Hepatocyte (in vitro differentiated cells): Measurements from ENCODE around the gene NFU1. TPM values are rescaled to one million over a fixed set of nuclear protein-coding genes. Genes with fewer than 3 reads are reported as not detected.

ENCODE experiments used
- DNase-seq: peaks from one replicate; pipeline ENCODE4 v3.0.0-alpha.2; 2016; ENCODE audit warnings: low spot score
- H2AFZ ChIP-seq: fragments of 200-600 bp; sonication (generic); 2 replicates; pipeline ENCODE4 v1.6.0; 2016; ENCODE audit warnings: antibody characterized with exemption, mild to moderate bottlenecking
- H3K27ac ChIP-seq: fragments of 200-600 bp; sonication (generic); 2 replicates; pipeline ENCODE4 v1.5.1; 2016; ENCODE audit warnings: mild to moderate bottlenecking
- H3K27me3 ChIP-seq: fragments of 200-600 bp; sonication (generic); 2 replicates; pipeline ENCODE4 v1.6.1; 2016
- H3K36me3 ChIP-seq: fragments of 200-600 bp; sonication (generic); replicated peaks from 2 replicates; pipeline ENCODE4 v1.5.1; 2016; ENCODE audit warnings: low read depth; ENCODE audit not compliant: insufficient read depth
- H3K4me1 ChIP-seq: fragments of 200-600 bp; sonication (generic); 2 replicates; pipeline ENCODE4 v1.5.1; 2016; ENCODE audit warnings: mild to moderate bottlenecking, moderate library complexity; ENCODE audit not compliant: insufficient read depth
- H3K4me2 ChIP-seq: fragments of 200-600 bp; sonication (generic); 2 replicates; pipeline ENCODE4 v1.6.0; 2016
- H3K4me3 ChIP-seq: fragments of 200-600 bp; sonication (generic); 2 replicates; pipeline ENCODE4 v1.5.1; 2016; ENCODE audit warnings: mild to moderate bottlenecking
- H3K79me2 ChIP-seq: fragments of 200-600 bp; sonication (generic); 2 replicates; pipeline ENCODE4 v1.6.0; 2017; ENCODE audit warnings: mild to moderate bottlenecking
- H3K9me2 ChIP-seq: fragments of 200-600 bp; sonication (generic); replicated peaks from 2 replicates; pipeline ENCODE4 v1.6.0; 2017; ENCODE audit warnings: mild to moderate bottlenecking; ENCODE audit not compliant: insufficient read depth
- H3K9me3 ChIP-seq: fragments of 200-600 bp; sonication (generic); 2 replicates; pipeline ENCODE4 v1.5.1; 2016; ENCODE audit warnings: low read depth, mild to moderate bottlenecking
- H4K20me1 ChIP-seq: fragments of 200-600 bp; sonication (generic); 2 replicates; pipeline ENCODE4 v1.6.0; 2016; ENCODE audit warnings: mild to moderate bottlenecking; ENCODE audit not compliant: insufficient read depth, poor library complexity, severe bottlenecking
- EZH2 ChIP-seq: fragments of 200-600 bp; sonication (generic); IDR thresholded peaks from 2 replicates; pipeline ENCODE4 v1.6.1; 2016; ENCODE audit warnings: antibody characterized with exemption, mild to moderate bottlenecking, borderline replicate concordance
- EZH2phosphoT487 ChIP-seq: fragments of 200-600 bp; sonication (generic); IDR thresholded peaks from one replicate; pipeline ENCODE4 v1.6.1; 2018; ENCODE audit warnings: antibody characterized with exemption, mild to moderate bottlenecking, low read depth, moderate library complexity; ENCODE audit not compliant: unreplicated experiment, severe bottlenecking
- WGBS: methylation state at CpG from one replicate; pipeline ENCODE4 v1.1.6; 2016; ENCODE audit warnings: low lambda C conversion rate; ENCODE audit errors: missing lambda C conversion rate; 5-methylcytosine and 5-hydroxymethylcytosine counted together
- polyA plus RNA-seq: library from polyadenylated mRNA; unstranded; fragments of >200 nt; fragmentation: Nextera tagmentation; extraction: Ambion mirVana; gene quantifications from 2 replicates; pipeline ENCODE4 v1.2.1, GENCODE V29; 2016
- total RNA-seq: library from RNA; depleted of rRNA; stranded (reverse); fragments of >200 nt; gene quantifications from 2 replicates; pipeline ENCODE4 v1.2.3, GENCODE V29; 2014
- TF ChIP-seq, protein P1 (sequence below): fragments of 200-600 bp; sonication (generic); IDR thresholded peaks from 2 replicates; pipeline ENCODE4 v1.5.1; 2016; ENCODE audit warnings: antibody characterized with exemption, mild to moderate bottlenecking; ENCODE audit not compliant: poor library complexity

NFU1 gene
- total and polyA plus RNA-seq, 2 experiments from 2014 or later, result 50.6 to 79.1 TPM

GRCh38 chr2:69482471-69482870, 45.2 kb upstream of the NFU1 start:
- Histone ChIP-seq H3K9me2 (no peaks in the 10 kb centered on the region), H4K20me1 (no peaks in the 10 kb centered on the region), H3K4me2 (no peak overlapping the region), H3K9me3 (no peaks in the 10 kb centered on the region), H2AFZ (no peak overlapping the region), H3K4me1 (peaks cover 9% of the 10 kb centered on the region), H3K79me2 (no peaks in the 10 kb centered on the region), H3K36me3 (no peaks in the 10 kb centered on the region), H3K27me3 (no peaks in the 10 kb centered on the region), H3K4me3 (no peak overlapping the region), H3K27ac (no peak overlapping the region)
- TF ChIP-seq EZH2phosphoT487, result no peak
- TF ChIP-seq, protein P1, sequence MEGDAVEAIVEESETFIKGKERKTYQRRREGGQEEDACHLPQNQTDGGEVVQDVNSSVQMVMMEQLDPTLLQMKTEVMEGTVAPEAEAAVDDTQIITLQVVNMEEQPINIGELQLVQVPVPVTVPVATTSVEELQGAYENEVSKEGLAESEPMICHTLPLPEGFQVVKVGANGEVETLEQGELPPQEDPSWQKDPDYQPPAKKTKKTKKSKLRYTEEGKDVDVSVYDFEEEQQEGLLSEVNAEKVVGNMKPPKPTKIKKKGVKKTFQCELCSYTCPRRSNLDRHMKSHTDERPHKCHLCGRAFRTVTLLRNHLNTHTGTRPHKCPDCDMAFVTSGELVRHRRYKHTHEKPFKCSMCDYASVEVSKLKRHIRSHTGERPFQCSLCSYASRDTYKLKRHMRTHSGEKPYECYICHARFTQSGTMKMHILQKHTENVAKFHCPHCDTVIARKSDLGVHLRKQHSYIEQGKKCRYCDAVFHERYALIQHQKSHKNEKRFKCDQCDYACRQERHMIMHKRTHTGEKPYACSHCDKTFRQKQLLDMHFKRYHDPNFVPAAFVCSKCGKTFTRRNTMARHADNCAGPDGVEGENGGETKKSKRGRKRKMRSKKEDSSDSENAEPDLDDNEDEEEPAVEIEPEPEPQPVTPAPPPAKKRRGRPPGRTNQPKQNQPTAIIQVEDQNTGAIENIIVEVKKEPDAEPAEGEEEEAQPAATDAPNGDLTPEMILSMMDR, result no peak
- TF ChIP-seq EZH2, result no peak
- 93% methylated on average over 3 of the region's 3 CpGs for WGBS
- no peak for DNase-seq

- H2AFZ ChIP-seq, result no peak overlapping the region
- H3K4me3 ChIP-seq, result no peak overlapping the region
- 94% methylated on average over 1 of the region's 1 CpG for WGBS
- no peak overlapping the region for H3K27ac ChIP-seq
- H3K9me2 ChIP-seq, result no peaks in the 10 kb centered on the region
- no peak for DNase-seq
- no peak for TF ChIP-seq EZH2phosphoT487
- TF ChIP-seq, protein P1, result no peak
- TF ChIP-seq EZH2, result no peak
- no peaks in the 10 kb centered on the region for H3K36me3 ChIP-seq
- H3K79me2 ChIP-seq, result no peaks in the 10 kb centered on the region
- H3K4me2 ChIP-seq, result no peak overlapping the region
- H3K4me1 ChIP-seq, result peaks cover 9% of the 10 kb centered on the region
- no peaks in the 10 kb centered on the region for H3K27me3 ChIP-seq
- no peaks in the 10 kb centered on the region for H4K20me1 ChIP-seq
- no peaks in the 10 kb centered on the region for H3K9me3 ChIP-seq
Observed at GRCh38 chr2:69481421-69481820, 44.2 kb upstream of the NFU1 start.

DNA sequence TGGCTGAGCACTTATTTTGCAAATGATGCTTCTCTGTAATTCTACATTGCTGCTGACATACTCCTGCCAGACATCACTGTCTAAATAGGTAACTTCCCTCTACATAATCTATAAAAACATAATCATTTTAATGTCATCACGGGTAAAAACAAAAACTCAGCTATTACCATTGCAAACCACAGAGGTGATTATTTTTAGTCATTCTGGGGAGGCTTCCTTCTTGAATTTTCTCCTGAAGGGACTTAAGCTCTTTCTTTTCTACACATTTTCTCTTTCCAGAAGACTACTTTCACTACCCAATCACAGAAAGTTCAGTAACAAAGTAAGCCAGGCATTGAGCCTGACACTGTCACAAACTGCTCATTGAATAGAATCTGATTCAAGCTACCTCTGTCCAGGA, 40.4 kb upstream of the NFU1 start:
- Histone ChIP-seq H3K36me3 (no peaks in the 10 kb centered on the region), H3K27me3 (no peaks in the 10 kb centered on the region), H3K79me2 (no peaks in the 10 kb centered on the region), H3K9me3 (no peaks in the 10 kb centered on the region), H3K4me1 (peaks cover 6% of the 10 kb centered on the region), H3K9me2 (no peaks in the 10 kb centered on the region), H3K27ac (no peak overlapping the region), H4K20me1 (no peaks in the 10 kb centered on the region), H2AFZ (no peak overlapping the region), H3K4me2 (no peak overlapping the region), H3K4me3 (no peak overlapping the region)
- DNase-seq, result no peak
- 83% methylated on average over 1 of the region's 1 CpG for WGBS
- TF ChIP-seq EZH2, result no peak
- no peak for TF ChIP-seq EZH2phosphoT487
- TF ChIP-seq, protein P1, result no peak

DNA sequence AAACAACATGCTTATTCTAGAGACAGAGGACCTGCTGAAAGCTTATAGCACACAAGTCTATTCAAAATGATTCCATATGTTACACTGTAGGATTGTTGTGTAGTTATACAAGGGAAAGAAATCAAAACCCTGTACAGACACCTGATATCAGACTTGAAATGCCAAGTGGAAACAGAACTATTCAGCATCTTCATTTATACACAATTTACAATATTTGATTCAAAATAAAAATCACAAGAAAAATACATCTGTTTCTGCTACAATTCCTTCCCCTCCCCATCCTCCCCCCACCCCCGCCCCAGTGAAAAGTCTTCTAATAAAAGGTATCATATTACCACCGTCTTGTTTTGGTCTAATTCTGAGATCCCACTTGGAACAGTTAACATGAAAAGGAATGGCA, 37.5 kb upstream of the NFU1 start:
- Histone ChIP-seq H3K4me1 (peaks cover 17% of the 10 kb centered on the region), H3K79me2 (no peaks in the 10 kb centered on the region), H3K36me3 (no peaks in the 10 kb centered on the region), H3K4me3 (no peak overlapping the region), H2AFZ (no peak overlapping the region), H4K20me1 (no peaks in the 10 kb centered on the region), H3K9me3 (no peaks in the 10 kb centered on the region), H3K27me3 (no peaks in the 10 kb centered on the region), H3K4me2 (no peak overlapping the region), H3K27ac (no peak overlapping the region), H3K9me2 (no peaks in the 10 kb centered on the region)
- DNase-seq, result no peak
- WGBS, result 68% methylated on average over 2 of the region's 2 CpGs
- TF ChIP-seq EZH2phosphoT487 (no peak), EZH2 (no peak)
- TF ChIP-seq, protein P1, result no peak
